Neural cell (in vitro differentiated cells): ENCODE results near the gene HDAC10. TPM values are rescaled to one million over a fixed set of nuclear protein-coding genes. Genes with fewer than 3 reads are reported as not detected.

Experiments
- H2AFZ ChIP-seq: fragments of 200-600, 300-800 bp; sonication (generic), shearing (Covaris generic); 2 replicates; pipeline ENCODE4 v1.6.0; 2014; ENCODE audit warnings: low read depth, mild to moderate bottlenecking, antibody characterized with exemption, low read length, moderate library complexity
- H3F3A ChIP-seq: fragments of 200-600 bp; shearing (Covaris generic); 2 replicates; pipeline ENCODE4 v1.6.1; 2016; ENCODE audit warnings: mild to moderate bottlenecking, moderate library complexity, mixed read lengths, antibody characterized with exemption, low read length; ENCODE audit not compliant: insufficient read depth, poor library complexity, severe bottlenecking
- H3K27ac ChIP-seq: fragments of 200-600, 300-800 bp; sonication (generic), shearing (Covaris generic); 2 replicates; pipeline ENCODE4 v1.5.1; 2014; ENCODE audit warnings: mild to moderate bottlenecking, low read length, moderate library complexity
- H3K27me3 ChIP-seq: fragments of 300-800, 200-600 bp; sonication (generic), shearing (Covaris generic); 2 replicates; pipeline ENCODE4 v1.6.0; 2014; ENCODE audit warnings: mild to moderate bottlenecking, low read depth, low read length, moderate library complexity; ENCODE audit not compliant: insufficient read depth
- H3K36me3 ChIP-seq: fragments of 300-800, 200-600 bp; sonication (generic), shearing (Covaris generic); 2 replicates; pipeline ENCODE4 v1.5.1; 2014; ENCODE audit warnings: mild to moderate bottlenecking, antibody characterized with exemption, low read length, moderate library complexity; ENCODE audit not compliant: insufficient read depth
- H3K4me2 ChIP-seq: fragments of 300-800, 200-600 bp; sonication (generic), shearing (Covaris generic); 2 replicates; pipeline ENCODE4 v1.6.0; 2014; ENCODE audit warnings: mild to moderate bottlenecking, low read length
- H3K4me3 ChIP-seq: fragments of 300-800, 200-600 bp; sonication (generic), shearing (Covaris generic); 2 replicates; pipeline ENCODE4 v1.5.1; 2014; ENCODE audit warnings: mild to moderate bottlenecking, low read length, moderate library complexity
- H3K79me2 ChIP-seq: fragments of 200-600 bp; shearing (Covaris generic); replicated peaks from 2 replicates; pipeline ENCODE4 v1.6.0; 2014; ENCODE audit warnings: mild to moderate bottlenecking, low read length, moderate library complexity; ENCODE audit not compliant: insufficient read depth
- H3K9ac ChIP-seq: fragments of 300-800, 200-600 bp; sonication (generic), shearing (Covaris generic); 2 replicates; pipeline ENCODE4 v1.6.1; 2016; ENCODE audit warnings: mild to moderate bottlenecking, low read length, mixed read lengths
- H3K9me2 ChIP-seq: fragments of 200-600 bp; shearing (Covaris generic); 2 replicates; pipeline ENCODE4 v1.6.1; 2016; ENCODE audit warnings: mild to moderate bottlenecking, low read length, mixed read lengths; ENCODE audit not compliant: insufficient read depth
- H3K9me3 ChIP-seq: fragments of 200-600, 300-800 bp; sonication (generic), shearing (Covaris generic); 2 replicates; pipeline ENCODE4 v1.6.1; 2016; ENCODE audit warnings: mild to moderate bottlenecking, mixed run types, low read length, moderate library complexity, mixed read lengths
- H4K20me1 ChIP-seq: fragments of 200-600 bp; shearing (Covaris generic); 2 replicates; pipeline ENCODE4 v1.6.1; 2016; ENCODE audit warnings: mild to moderate bottlenecking, mixed run types; ENCODE audit not compliant: insufficient read depth
- CTCF ChIP-seq: fragments of 450-650 bp; IDR thresholded peaks from 2 replicates; pipeline ENCODE4 v1.5.1; 2014; ENCODE audit warnings: antibody characterized with exemption, mild to moderate bottlenecking, moderate library complexity; ENCODE audit not compliant: poor library complexity, severe bottlenecking
- EP300 ChIP-seq: fragments of 450-650 bp; conservative IDR thresholded peaks from 2 replicates; pipeline ENCODE4 v1.6.1; 2014; ENCODE audit warnings: antibody characterized with exemption, mild to moderate bottlenecking, moderate library complexity; ENCODE audit not compliant: poor library complexity, severe bottlenecking
- EZH2 ChIP-seq: fragments of 200-600, 300-800 bp; shearing (Covaris generic), sonication (generic); IDR thresholded peaks from 2 replicates; pipeline ENCODE4 v1.6.1; 2014; ENCODE audit warnings: antibody characterized with exemption, low read length, borderline replicate concordance, mild to moderate bottlenecking; ENCODE audit not compliant: insufficient read depth, poor library complexity, severe bottlenecking
- MXI1 ChIP-seq: fragments of 450-650 bp; conservative IDR thresholded peaks from 2 replicates; pipeline ENCODE4 v1.6.1; 2014; ENCODE audit warnings: antibody characterized with exemption, mild to moderate bottlenecking; ENCODE audit not compliant: poor library complexity, severe bottlenecking
- POLR2AphosphoS5 ChIP-seq: IDR thresholded peaks from 2 replicates; pipeline ENCODE4 v1.6.1; 2012
- RAD21 ChIP-seq: fragments of 450-650 bp; conservative IDR thresholded peaks from 2 replicates; pipeline ENCODE4 v1.6.1; 2014; ENCODE audit warnings: antibody characterized with exemption, mild to moderate bottlenecking, moderate library complexity
- REST ChIP-seq: IDR thresholded peaks from 2 replicates; pipeline ENCODE4 v1.6.1; 2012; ENCODE audit warnings: borderline replicate concordance
- SMC3 ChIP-seq: fragments of 450-650 bp; conservative IDR thresholded peaks from 2 replicates; pipeline ENCODE4 v1.6.1; 2014; ENCODE audit warnings: antibody characterized with exemption, mild to moderate bottlenecking, moderate library complexity; ENCODE audit not compliant: poor library complexity
- TAF1 ChIP-seq: IDR thresholded peaks from 2 replicates; pipeline ENCODE4 v1.6.1; 2012; ENCODE audit warnings: low read depth
- polyA plus RNA-seq: library from polyadenylated mRNA; depleted of rRNA; stranded (reverse); fragments of >200 nt; gene quantifications from 2 replicates; pipeline ENCODE4 v1.2.3, GENCODE V29; 2014

HDAC10 gene
- polyA plus RNA-seq, 1 donor from 2014 or later = 39.1 TPM

GRCh38 chr22:50216684-50217520 is 34.2 kb downstream of the HDAC10 start:
- Histone ChIP-seq H3K36me3 (no peaks in the 10 kb centered on the region), H3K9ac (no peak overlapping the region)

More at GRCh38 chr22:50216684-50217520, 34.2 kb downstream of the HDAC10 start:
- Histone ChIP-seq H3K27me3 (no peaks in the 10 kb centered on the region), H3K27ac (no peak overlapping the region), H4K20me1 (no peaks in the 10 kb centered on the region), H3K4me3 (no peak overlapping the region), H3K9me3 (no peaks in the 10 kb centered on the region), H3K79me2 (no peaks in the 10 kb centered on the region), H3F3A (no peaks in the 10 kb centered on the region), H3K9me2 (no peaks in the 10 kb centered on the region), H3K4me2 (no peak overlapping the region), H2AFZ (no peak overlapping the region)
- TF ChIP-seq MXI1 (no peak), RAD21 (no peak), POLR2AphosphoS5 (no peak), REST (no peak), EZH2 (no peak), SMC3 (no peak), TAF1 (no peak), CTCF (no peak), EP300 (no peak)
